Liver (tissue), 9 donors: Measurements from ENCODE around the gene CDH13. TPM values are rescaled to one million over a fixed set of nuclear protein-coding genes. Genes with fewer than 3 reads are reported as not detected.

Experiments used
- DNase-seq: peaks from one replicate; pipeline ENCODE4 v3.0.0-alpha.2; 2017; ENCODE audit warnings: low spot score
- H3K27ac ChIP-seq, 2 donors: one replicate each; pipeline ENCODE4 v1.7.0; 2013; ENCODE audit warnings: inconsistent platforms in 2 of 2, low read length in 2 of 2, control low read depth in 1 of 2, low read depth in 1 of 2, mild to moderate bottlenecking in 1 of 2
- H3K27me3 ChIP-seq, 4 donors: one replicate each; pipeline versions ENCODE4 v1.6.1 to v1.7.0; 2013; ENCODE audit warnings: low read length in 3 of 4, inconsistent platforms in 1 of 4, mild to moderate bottlenecking in 1 of 4, moderate library complexity in 1 of 4; ENCODE audit not compliant: control insufficient read depth in 4 of 4, insufficient read depth in 4 of 4
- H3K36me3 ChIP-seq, 4 donors: one replicate each; pipeline versions ENCODE4 v1.6.1 to v1.7.0; 2013; ENCODE audit warnings: low read length in 3 of 4, mild to moderate bottlenecking in 3 of 4, low read depth in 1 of 4, moderate library complexity in 1 of 4; ENCODE audit not compliant: control insufficient read depth in 4 of 4, insufficient read depth in 3 of 4
- H3K4me1 ChIP-seq, 4 donors: one replicate each; pipeline versions ENCODE4 v1.6.1 to v1.7.0; 2013; ENCODE audit warnings: low read length in 3 of 4, mild to moderate bottlenecking in 3 of 4, moderate library complexity in 1 of 4; ENCODE audit not compliant: control insufficient read depth in 4 of 4, insufficient read depth in 4 of 4
- H3K4me3 ChIP-seq, 3 donors: one replicate each; pipeline versions ENCODE4 v1.6.1 to v1.7.0; 2013; ENCODE audit warnings: low read length in 3 of 3, control low read depth in 1 of 3, low read depth in 1 of 3, mild to moderate bottlenecking in 1 of 3
- H3K9ac ChIP-seq, 2 donors: one replicate each; pipeline ENCODE4 v1.7.0; 2013; ENCODE audit warnings: low read length in 2 of 2, mild to moderate bottlenecking in 2 of 2, moderate library complexity in 2 of 2, control low read depth in 1 of 2, low read depth in 1 of 2
- H3K9me3 ChIP-seq, 4 donors: one replicate each; pipeline versions ENCODE4 v1.6.1 to v1.7.0; 2013; ENCODE audit warnings: low read length in 3 of 4; ENCODE audit not compliant: control insufficient read depth in 4 of 4
- ATF3 ChIP-seq: IDR thresholded peaks from 2 replicates; pipeline ENCODE4 v1.6.1; 2016; ENCODE audit warnings: antibody characterized with exemption
- CTCF ChIP-seq: fragments of 150-350 bp; IDR thresholded peaks from 2 replicates; pipeline ENCODE4 v1.5.1; 2017; ENCODE audit warnings: improper control_type of control experiment, low read depth, low read length; ENCODE audit not compliant: missing input control
- EGR1 ChIP-seq, 2 donors: IDR thresholded peaks; 2 replicates each; pipeline ENCODE4 v1.6.1; 2016 to 2018; ENCODE audit warnings: antibody characterized with exemption in 2 of 2, low read depth in 2 of 2
- FOXA1 ChIP-seq: IDR thresholded peaks from 2 replicates; pipeline ENCODE4 v1.6.1; 2016; ENCODE audit warnings: antibody characterized with exemption
- FOXA2 ChIP-seq: IDR thresholded peaks from 2 replicates; pipeline ENCODE4 v1.6.1; 2016; ENCODE audit warnings: antibody characterized with exemption
- GABPA ChIP-seq, 2 donors: IDR thresholded peaks in 1 of 2; conservative IDR thresholded peaks in 1 of 2; 2 replicates each; pipeline ENCODE4 v1.6.1; 2016; ENCODE audit warnings: antibody characterized with exemption in 2 of 2, mild to moderate bottlenecking in 1 of 2, moderate library complexity in 1 of 2
- HNF4A ChIP-seq, 2 donors: conservative IDR thresholded peaks; 2 replicates each; pipeline ENCODE4 v1.6.1; 2016; ENCODE audit warnings: antibody characterized with exemption in 2 of 2, mild to moderate bottlenecking in 2 of 2
- HNF4G ChIP-seq: IDR thresholded peaks from 2 replicates; pipeline ENCODE4 v1.6.1; 2016; ENCODE audit warnings: antibody characterized with exemption
- JUND ChIP-seq, 2 donors: IDR thresholded peaks; 2 replicates each; pipeline ENCODE4 v1.6.1; 2016; ENCODE audit warnings: antibody characterized with exemption in 2 of 2
- MAX ChIP-seq: IDR thresholded peaks from 2 replicates; pipeline ENCODE4 v1.6.1; 2016; ENCODE audit warnings: antibody characterized with exemption
- NR2F2 ChIP-seq: IDR thresholded peaks from 2 replicates; pipeline ENCODE4 v1.6.1; 2016; ENCODE audit warnings: antibody characterized with exemption
- RAD21 ChIP-seq, 2 donors: IDR thresholded peaks; 2 replicates each; pipeline ENCODE4 v1.6.1; 2016; ENCODE audit warnings: antibody characterized with exemption in 2 of 2, mild to moderate bottlenecking in 2 of 2
- REST ChIP-seq: IDR thresholded peaks from 2 replicates; pipeline ENCODE4 v1.6.1; 2016; ENCODE audit warnings: antibody characterized with exemption, mild to moderate bottlenecking
- RXRA ChIP-seq, 2 donors: IDR thresholded peaks; 2 replicates each; pipeline ENCODE4 v1.6.1; 2017 to 2018; ENCODE audit warnings: antibody characterized with exemption in 2 of 2, mild to moderate bottlenecking in 1 of 2
- SP1 ChIP-seq: IDR thresholded peaks from 2 replicates; pipeline ENCODE4 v1.6.1; 2018; ENCODE audit warnings: antibody characterized with exemption, mild to moderate bottlenecking
- TAF1 ChIP-seq: conservative IDR thresholded peaks from 2 replicates; pipeline ENCODE4 v1.6.1; 2016; ENCODE audit warnings: antibody characterized with exemption, mild to moderate bottlenecking
- YY1 ChIP-seq: IDR thresholded peaks from 2 replicates; pipeline ENCODE4 v1.6.1; 2016; ENCODE audit warnings: antibody characterized with exemption, mild to moderate bottlenecking
- ZBTB33 ChIP-seq: IDR thresholded peaks from 2 replicates; pipeline ENCODE4 v1.6.1; 2016; ENCODE audit warnings: antibody characterized with exemption
- WGBS: extraction: QIAGEN DNeasy Blood & Tissue Kit; methylation state at CpG from one replicate; pipeline ENCODE4 v1.1.7; 2013; 5-methylcytosine and 5-hydroxymethylcytosine counted together
- polyA plus RNA-seq, 2 donors: library from polyadenylated mRNA; stranded (reverse) in 1 of 2; unstranded in 1 of 2; fragments of 200-250 nt in 1 of 2; fragments of >200 nt in 1 of 2; fragmentation: Nextera tagmentation in 1 of 2; extraction: Ambion mirVana in 1 of 2; gene quantifications; one replicate each; pipeline versions ENCODE4 v1.2.1 to v1.2.3, GENCODE V29; 2013 to 2015
- total RNA-seq, 2 donors: library from RNA; depleted of rRNA; stranded (reverse); fragments of >200 nt; gene quantifications; one replicate each; pipeline ENCODE4 v1.2.3, GENCODE V29; 2014
- donor health status: healthy.
- donor health status: healthy.
- donor health status: healthy.
- donor health status: healthy.
- donor health status: healthy.

The CDH13 gene
- total and polyA plus RNA-seq, 4 donors = 0.21 to 1.5 (median 0.58) TPM

GRCh38 chr16:83550183-83550569, 923.4 kb downstream of the CDH13 start (continued):
- TF ChIP-seq CTCF (no peak), HNF4A (conservative IDR thresholded peaks at IDR 0.05) (no peak), FOXA2 (no peak), GABPA (IDR thresholded peaks at IDR 0.05 in 1 of 2, conservative IDR thresholded peaks at IDR 0.05 in 1 of 2) (no peak), RAD21 (IDR thresholded peaks at IDR 0.05) (no peak), ATF3 (no peak), NR2F2 (no peak), HNF4G (no peak)

GRCh38 chr16:83552228-83552627, 925.5 kb downstream of the CDH13 start:
- TF ChIP-seq MAX (no peak), REST (no peak), RAD21 (IDR thresholded peaks at IDR 0.05) (no peak), FOXA2 (no peak), YY1 (no peak), GABPA (IDR thresholded peaks at IDR 0.05 in 1 of 2, conservative IDR thresholded peaks at IDR 0.05 in 1 of 2) (no peak), ZBTB33 (no peak), JUND (IDR thresholded peaks at IDR 0.05) (no peak), HNF4G (no peak), FOXA1 (no peak), ATF3 (no peak), NR2F2 (no peak), HNF4A (conservative IDR thresholded peaks at IDR 0.05) (no peak), SP1 (no peak), EGR1 (IDR thresholded peaks at IDR 0.05; ENCODE audit: low read depth in 2 of 2) (no peak), CTCF (no peak), TAF1 (no peak), RXRA (IDR thresholded peaks at IDR 0.05) (no peak)
- no peak for DNase-seq
- Histone ChIP-seq H3K9ac (no peak overlapping the region), H3K27me3 (peaks cover 0 to 2% (median 0%) of the 10 kb centered on the region in 4 donors), H3K4me3 (no peak overlapping the region), H3K4me1 (no peaks in the 10 kb centered on the region), H3K36me3 (no peaks in the 10 kb centered on the region), H3K9me3 (no peaks in the 10 kb centered on the region), H3K27ac (no peak overlapping the region)
- 52% methylated on average over 3 of the region's 3 CpGs for WGBS
